D721Med (cell line): ENCODE data around the gene SYNC.
"Not testable (repeated sequence)": the region's sequence is repeated elsewhere in the genome, so short reads cannot be mapped to it uniquely, and the experiment has no call there.

Experiments
- DNase-seq: peaks from one replicate; pipeline ENCODE4 v3.0.0; 2011; ENCODE audit warnings: low spot score; ENCODE audit not compliant: insufficient read length
- FAIRE-seq: peaks from 2 replicates; lab custom pipeline; 2011; peaks lifted over from hg19 to GRCh38; lab: Jason Lieb, UNC
- CTCF ChIP-seq: IDR thresholded peaks from 2 replicates; pipeline ENCODE4 v1.5.1; 2012; ENCODE audit warnings: mild to moderate bottlenecking, control low read depth; ENCODE audit not compliant: insufficient read depth; ENCODE audit errors: missing control alignments

Gene SYNC

GRCh38 chr1:32676945-32677344 is 25.6 kb downstream of the SYNC start:
- no peak for TF ChIP-seq CTCF
- no peak for DNase-seq
- FAIRE-seq, result no peak

GRCh38 chr1:32668716-32669115 is 33.9 kb downstream of the SYNC start:
- DNase-seq, FAIRE-seq: not testable (repeated sequence)

GRCh38 chr1:32666901-32667566 is 35.5 kb downstream of the SYNC start:
- no peak for FAIRE-seq
- DNase-seq, result no peak
- no peak for TF ChIP-seq CTCF

GRCh38 chr1:32665915-32666314 is 36.7 kb downstream of the SYNC start:
- no peak for TF ChIP-seq CTCF
- no peak for FAIRE-seq
- no peak for DNase-seq

- DNase-seq (no peak), FAIRE-seq (no peak)
- no peak for TF ChIP-seq CTCF
These were observed 43.0 kb downstream of the SYNC start for GRCh38 chr1:32659581-32659980.

- TF ChIP-seq CTCF, result no peak
- FAIRE-seq (no peak), DNase-seq (no peak)
These were observed 50.2 kb downstream of the SYNC start for GRCh38 chr1:32652244-32652962.

GRCh38 chr1:32651461-32652073 is 51.0 kb downstream of the SYNC start:
- DNase-seq (no peak), FAIRE-seq (no peak)
- no peak for TF ChIP-seq CTCF
